K562 (cell line): ENCODE results near the gene GLI3. TPM values are rescaled to one million over a fixed set of nuclear protein-coding genes. Genes with fewer than 3 reads are reported as not detected.

ENCODE experiments used
- ATAC-seq: fragments of 200-7000 bp; cut with Tn5 transposase; 3 replicates; pipeline ENCODE4 v1.9.1; 2020; ENCODE audit warnings: moderate library complexity
- BruUV-seq: library from RNA; stranded (reverse); fragments of 400-500 nt; replicated peaks from 2 replicates; lab custom pipeline; 2021; lab: Mats Ljungman, UMichigan
- CTCF ChIA-PET: fragments of 300-600 bp; formaldehyde crosslinking; extraction: SDS; loops from one replicate; lab custom pipeline; 2021; ENCODE audit warnings: low intra/inter-chr PET ratio; lab: Yijun Ruan, JAX
- POLR2A ChIA-PET: fragments of 300-600, 350-650 bp; sonication (Branson Sonifier 250); formaldehyde crosslinking; extraction: SDS; loops from one replicate; lab custom pipeline; 2021; ENCODE audit warnings: antibody characterized with exemption, inconsistent platforms; lab: Yijun Ruan, JAX
- DNase-seq, 4 experiments: peaks; one replicate each; pipeline versions ENCODE4 v3.0.0 to v3.0.0-alpha.2; 2011 to 2018; ENCODE audit warnings: low spot score in 3 of 4, mixed read lengths in 3 of 4; ENCODE audit errors: extremely low read depth in 1 of 4
- FAIRE-seq: peaks from 2 replicates; lab custom pipeline; 2011; peaks lifted over from hg19 to GRCh38; lab: Jason Lieb, UNC
- H2AFZ ChIP-seq: 2 replicates; pipeline ENCODE4 v1.6.0; 2011; ENCODE audit warnings: low read depth, low read length, control low read depth, inconsistent platforms
- H3K27ac ChIP-seq: fragments of 200-600 bp; 3 replicates; pipeline ENCODE4 v1.8.0; 2011; ENCODE audit warnings: low read depth, mild to moderate bottlenecking, control low read depth, inconsistent platforms, low read length, moderate library complexity, mixed read lengths; ENCODE audit errors: extremely low read depth
- H3K27me3 ChIP-seq, 2 experiments: fragments of 300-600 bp in 1 of 2; 2 replicates in 1 of 2; 3 replicates in 1 of 2; pipeline versions ENCODE4 v1.6.0 to v1.8.0; 2011; ENCODE audit warnings: inconsistent platforms in 2 of 2, low read length in 2 of 2, mild to moderate bottlenecking in 1 of 2, mixed read lengths in 1 of 2, moderate library complexity in 1 of 2; ENCODE audit not compliant: control insufficient read depth in 2 of 2, insufficient read depth in 2 of 2
- H3K36me3 ChIP-seq: fragments of 300-600 bp; 3 replicates; pipeline ENCODE4 v1.8.0; 2011; ENCODE audit warnings: mild to moderate bottlenecking, low read length, inconsistent platforms; ENCODE audit not compliant: control insufficient read depth, insufficient read depth
- H3K4me1 ChIP-seq, 2 experiments: fragments of 200-600 bp in 1 of 2; replicated peaks in 1 of 2; 2 replicates in 1 of 2; 3 replicates in 1 of 2; pipeline versions ENCODE4 v1.5.1 to v1.8.0; 2011; ENCODE audit warnings: inconsistent platforms in 2 of 2, low read length in 2 of 2, mild to moderate bottlenecking in 1 of 2, mixed read lengths in 1 of 2, moderate library complexity in 1 of 2; ENCODE audit not compliant: control insufficient read depth in 2 of 2, insufficient read depth in 2 of 2
- H3K4me2 ChIP-seq: 2 replicates; pipeline ENCODE4 v1.6.1; 2011; ENCODE audit warnings: low read length, control low read depth, inconsistent platforms, mixed read lengths; ENCODE audit not compliant: insufficient read depth
- H3K4me3 ChIP-seq: fragments of 200-600 bp; sonication (generic), shearing (Covaris generic); 2 replicates; pipeline ENCODE4 v1.5.1; 2016; ENCODE audit warnings: control low read depth, inconsistent platforms
- H3K79me2 ChIP-seq: fragments of 200-600 bp; 3 replicates; pipeline ENCODE4 v1.8.0; 2011; ENCODE audit warnings: low read length, inconsistent platforms; ENCODE audit not compliant: control insufficient read depth, insufficient read depth
- H3K9ac ChIP-seq, 2 experiments: 2 replicates each; pipeline versions ENCODE4 v1.6.0 to v1.6.1; 2011; ENCODE audit warnings: low read depth in 2 of 2, low read length in 2 of 2, control low read depth in 1 of 2, inconsistent platforms in 1 of 2, mild to moderate bottlenecking in 1 of 2, mixed read lengths in 1 of 2; ENCODE audit not compliant: insufficient read depth in 1 of 2
- H3K9me1 ChIP-seq: one replicate; pipeline ENCODE4 v1.6.0; 2011; ENCODE audit warnings: inconsistent platforms, mild to moderate bottlenecking, low read length, moderate library complexity; ENCODE audit not compliant: control insufficient read depth, insufficient read depth
- H3K9me3 ChIP-seq: replicated peaks from 2 replicates; pipeline ENCODE4 v1.5.1; 2011; ENCODE audit warnings: low read depth, low read length, inconsistent platforms; ENCODE audit not compliant: control insufficient read depth, insufficient read depth
- H4K20me1 ChIP-seq: replicated peaks from 2 replicates; pipeline ENCODE4 v1.6.1; 2011; ENCODE audit warnings: low read length, inconsistent platforms, mixed read lengths; ENCODE audit not compliant: control insufficient read depth, insufficient read depth
- DIDO1 ChIP-seq: fragments of 450-650 bp; IDR thresholded peaks from 2 replicates; pipeline ENCODE4 v1.6.1; 2016; ENCODE audit warnings: low read depth, missing biosample characterization, missing genetic modification characterization
- MCM5 ChIP-seq: fragments of 450-650 bp; IDR thresholded peaks from 2 replicates; pipeline ENCODE4 v1.6.1; 2016; ENCODE audit warnings: low read depth
- PHTF2 ChIP-seq: fragments of 250-450 bp; sonication (Bioruptor Pico); IDR thresholded peaks from 2 replicates; pipeline ENCODE4 v1.5.0; 2021; ENCODE audit warnings: mild to moderate bottlenecking
- YBX1 ChIP-seq: fragments of 450-650 bp; IDR thresholded peaks from 2 replicates; pipeline ENCODE4 v1.7.1; 2016; ENCODE audit warnings: mild to moderate bottlenecking
- ZFP1 ChIP-seq: fragments of 450-650 bp; formaldehyde crosslinking; IDR thresholded peaks from 2 replicates; pipeline ENCODE4 v1.4.0; 2020; ENCODE audit warnings: mild to moderate bottlenecking, mixed read lengths
- WGBS: fragments of 100-300 bp; shearing (Covaris generic); methylation state at CpG from one replicate; pipeline ENCODE4 v1.1.6; 2016; ENCODE audit warnings: low coverage, mixed read lengths; ENCODE audit not compliant: insufficient coverage; ENCODE audit errors: missing lambda C conversion rate; 5-methylcytosine and 5-hydroxymethylcytosine counted together
- in situ Hi-C: fragments of 300-500 bp; cut with MboI; formaldehyde crosslinking; loops from 4 replicates; pipeline ENCODE4 v1.15.0; 2018; ENCODE audit warnings: inconsistent platforms, mixed read lengths
- intact Hi-C: fragments of 100-400 bp; cut with micrococcal nuclease; formaldehyde crosslinking; loops from 2 replicates; pipeline ENCODE4 v1.14.2; 2022
- polyA plus RNA-seq, 8 experiments: library from polyadenylated mRNA; depleted of rRNA in 4 of 8; stranded (reverse) in 5 of 8; unstranded in 3 of 8; fragments of >200 nt; fragmentation: Nextera tagmentation in 2 of 8; fragmentation: Illumina TruSeq in 1 of 8; extraction: Ambion mirVana in 2 of 8; extraction: Trizol in 1 of 8; gene quantifications; 2 replicates each; pipeline versions ENCODE4 v1.2.1 to v1.2.3, GENCODE V29; 2011 to 2014; ENCODE audit warnings: inconsistent platforms in 1 of 8, missing spikeins in 1 of 8
- total RNA-seq, 7 experiments: library from RNA; depleted of rRNA in 6 of 7; stranded (reverse); fragments of >200 nt in 6 of 7; fragmentation: Illumina TruSeq in 2 of 7; extraction: Trizol in 2 of 7; gene quantifications; 2 replicates each; pipeline versions ENCODE4 v1.2.1 to v1.2.3, GENCODE V29; 2011 to 2021; ENCODE audit warnings: low replicate concordance in 1 of 7
- TF ChIP-seq, protein P1 (sequence below): fragments of 200-800 bp; sonication (Bioruptor generic); IDR thresholded peaks from 2 replicates; pipeline ENCODE4 v1.6.1; 2016; ENCODE audit warnings: missing genetic modification characterization, missing compliant biosample characterization

The GLI3 gene
- total and polyA plus RNA-seq, 9 of the 15 experiments (the other 6 are each of a cell fraction or from before 2014, with no cell fraction given): 0.01 to 0.18 (median 0.07) TPM; not detected in 6

DNA sequence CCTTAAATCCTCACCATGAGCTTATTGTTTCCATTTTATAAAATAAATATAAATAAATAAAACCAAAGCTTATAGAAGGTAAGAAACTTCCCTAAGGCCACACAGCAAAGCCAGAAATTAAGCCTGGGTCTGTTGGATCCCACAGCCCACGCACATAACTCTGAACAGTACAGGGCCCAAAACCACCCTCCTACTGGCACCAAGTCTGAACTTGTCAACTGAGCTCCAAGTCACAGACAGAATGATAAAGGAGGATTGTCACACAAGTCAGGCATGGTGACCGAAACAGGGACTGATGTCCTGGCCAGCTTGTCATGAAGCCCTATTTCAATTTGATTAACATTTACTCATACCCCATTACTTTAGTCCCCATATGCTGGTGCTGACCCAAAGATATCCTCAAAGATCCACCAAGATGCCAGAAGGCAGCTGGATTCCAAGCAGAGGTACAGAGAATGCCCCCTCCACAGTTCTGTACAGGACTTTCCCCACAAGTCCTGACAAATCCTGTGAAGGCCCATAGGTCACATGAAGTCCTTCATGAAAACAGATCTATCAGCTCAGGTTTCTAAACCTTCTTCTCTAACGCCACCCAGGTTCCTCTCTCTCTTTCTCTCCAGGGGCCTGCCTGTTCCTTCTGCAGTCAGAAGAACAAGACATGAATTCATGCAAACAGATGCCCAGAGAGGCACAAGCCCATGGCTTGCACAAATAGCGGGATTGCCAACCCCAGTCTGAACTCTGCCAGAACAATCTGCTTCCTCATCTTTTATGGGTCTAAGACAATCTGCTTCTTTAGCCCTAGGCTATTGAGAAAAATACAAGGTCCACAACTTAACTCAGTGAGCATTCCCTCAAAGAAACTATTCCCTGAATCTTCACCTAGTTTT lies 60.9 kb downstream of the GLI3 start:
- Histone ChIP-seq H3K9me1 (no peaks in the 10 kb centered on the region), H2AFZ (no peak overlapping the region), H3K36me3 (no peaks in the 10 kb centered on the region), H4K20me1 (no peaks in the 10 kb centered on the region), H3K79me2 (no peaks in the 10 kb centered on the region), H3K4me1 (no peaks in the 10 kb centered on the region), H3K27me3 (peaks cover 2 to 17% of the 10 kb centered on the region in 2 experiments; a peak in 3 of 5 replicates), H3K27ac (no peak overlapping the region), H3K9me3 (no peaks in the 10 kb centered on the region), H3K4me3 (no peak overlapping the region), H3K9ac (no peak overlapping the region), H3K4me2 (no peak overlapping the region)
- no peak for FAIRE-seq
- no TSS peak for BruUV-seq
- no peak for TF ChIP-seq YBX1
- TF ChIP-seq ZFP1 (CRISPR knock-in tag): no peak
- no peak for TF ChIP-seq PHTF2
- TF ChIP-seq, protein P1, sequence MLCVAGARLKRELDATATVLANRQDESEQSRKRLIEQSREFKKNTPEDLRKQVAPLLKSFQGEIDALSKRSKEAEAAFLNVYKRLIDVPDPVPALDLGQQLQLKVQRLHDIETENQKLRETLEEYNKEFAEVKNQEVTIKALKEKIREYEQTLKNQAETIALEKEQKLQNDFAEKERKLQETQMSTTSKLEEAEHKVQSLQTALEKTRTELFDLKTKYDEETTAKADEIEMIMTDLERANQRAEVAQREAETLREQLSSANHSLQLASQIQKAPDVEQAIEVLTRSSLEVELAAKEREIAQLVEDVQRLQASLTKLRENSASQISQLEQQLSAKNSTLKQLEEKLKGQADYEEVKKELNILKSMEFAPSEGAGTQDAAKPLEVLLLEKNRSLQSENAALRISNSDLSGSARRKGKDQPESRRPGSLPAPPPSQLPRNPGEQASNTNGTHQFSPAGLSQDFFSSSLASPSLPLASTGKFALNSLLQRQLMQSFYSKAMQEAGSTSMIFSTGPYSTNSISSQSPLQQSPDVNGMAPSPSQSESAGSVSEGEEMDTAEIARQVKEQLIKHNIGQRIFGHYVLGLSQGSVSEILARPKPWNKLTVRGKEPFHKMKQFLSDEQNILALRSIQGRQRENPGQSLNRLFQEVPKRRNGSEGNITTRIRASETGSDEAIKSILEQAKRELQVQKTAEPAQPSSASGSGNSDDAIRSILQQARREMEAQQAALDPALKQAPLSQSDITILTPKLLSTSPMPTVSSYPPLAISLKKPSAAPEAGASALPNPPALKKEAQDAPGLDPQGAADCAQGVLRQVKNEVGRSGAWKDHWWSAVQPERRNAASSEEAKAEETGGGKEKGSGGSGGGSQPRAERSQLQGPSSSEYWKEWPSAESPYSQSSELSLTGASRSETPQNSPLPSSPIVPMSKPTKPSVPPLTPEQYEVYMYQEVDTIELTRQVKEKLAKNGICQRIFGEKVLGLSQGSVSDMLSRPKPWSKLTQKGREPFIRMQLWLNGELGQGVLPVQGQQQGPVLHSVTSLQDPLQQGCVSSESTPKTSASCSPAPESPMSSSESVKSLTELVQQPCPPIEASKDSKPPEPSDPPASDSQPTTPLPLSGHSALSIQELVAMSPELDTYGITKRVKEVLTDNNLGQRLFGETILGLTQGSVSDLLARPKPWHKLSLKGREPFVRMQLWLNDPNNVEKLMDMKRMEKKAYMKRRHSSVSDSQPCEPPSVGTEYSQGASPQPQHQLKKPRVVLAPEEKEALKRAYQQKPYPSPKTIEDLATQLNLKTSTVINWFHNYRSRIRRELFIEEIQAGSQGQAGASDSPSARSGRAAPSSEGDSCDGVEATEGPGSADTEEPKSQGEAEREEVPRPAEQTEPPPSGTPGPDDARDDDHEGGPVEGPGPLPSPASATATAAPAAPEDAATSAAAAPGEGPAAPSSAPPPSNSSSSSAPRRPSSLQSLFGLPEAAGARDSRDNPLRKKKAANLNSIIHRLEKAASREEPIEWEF (CRISPR knock-in tag): no peak
- no peak for TF ChIP-seq MCM5
- no peak for TF ChIP-seq DIDO1 (tag)
- in situ Hi-C loops: no loop called here
- 0% methylated on average over 3 of the region's 4 CpGs for WGBS
- POLR2A ChIA-PET: interaction anchor here (0.9 kb wide), 1 partner anchor 201 kb away, joined by 5 read pairs; no protein-coding TSS in a partner anchor
- no peak for DNase-seq
- ATAC-seq: no peak
- intact Hi-C loops: no loop called here
- CTCF ChIA-PET: no interaction called here
